LNCaP clone FGC (cell line): Measurements from ENCODE around the gene DLGAP1.
"Not testable (repeated sequence)": the region's sequence is repeated elsewhere in the genome, so short reads cannot be mapped to it uniquely, and the experiment has no call there.

Experiments used
- DNase-seq: peaks from one replicate; pipeline ENCODE4 v3.0.0-alpha.2; 2011; ENCODE audit warnings: low read depth
- H3K4me3 ChIP-seq: 2 replicates; pipeline ENCODE4 v1.5.1; 2011; ENCODE audit warnings: mild to moderate bottlenecking, low read depth, low read length, control low read depth
- CTCF ChIP-seq: IDR thresholded peaks from 2 replicates; pipeline ENCODE4 v1.5.1; 2012; ENCODE audit warnings: mild to moderate bottlenecking; ENCODE audit not compliant: control insufficient read depth, insufficient read depth; ENCODE audit errors: extremely low read depth

Gene DLGAP1

GRCh38 chr18:4068552-4069158, 386.5 kb downstream of the DLGAP1 start:
- H3K4me3 ChIP-seq, result no peak overlapping the region
- peak; percentile 1 for DNase-seq
- peak; percentile 63 for TF ChIP-seq CTCF

GRCh38 chr18:4063545-4063944, 391.6 kb downstream of the DLGAP1 start:
- no peak overlapping the region for H3K4me3 ChIP-seq
- TF ChIP-seq CTCF, result no peak
- DNase-seq, result no peak

- no peak overlapping the region for H3K4me3 ChIP-seq
- no peak for TF ChIP-seq CTCF
- DNase-seq, result no peak
Observed at GRCh38 chr18:4060427-4061281, 394.5 kb downstream of the DLGAP1 start.

- TF ChIP-seq CTCF, result no peak
- H3K4me3 ChIP-seq, result no peak overlapping the region
- no peak for DNase-seq
Observed at GRCh38 chr18:4058179-4058578, 396.9 kb downstream of the DLGAP1 start.

GRCh38 chr18:4040391-4041092, 414.6 kb downstream of the DLGAP1 start:
- H3K4me3 ChIP-seq, result no peak overlapping the region
- TF ChIP-seq CTCF, result no peak
- DNase-seq, result no peak

- no peak for DNase-seq
- no peak overlapping the region for H3K4me3 ChIP-seq
- TF ChIP-seq CTCF, result no peak
Observed at GRCh38 chr18:4035521-4035920, 419.6 kb downstream of the DLGAP1 start.

- DNase-seq, result not testable (repeated sequence)
Observed at GRCh38 chr18:4034815-4035214, 420.3 kb downstream of the DLGAP1 start.

More at GRCh38 chr18:4034815-4035214, 420.3 kb downstream of the DLGAP1 start:
- not testable (repeated sequence) for H3K4me3 ChIP-seq
